Fibroblast of the aortic adventitia (primary cell): ENCODE measurements around the gene KRTAP9-9. TPM values are rescaled to one million over a fixed set of nuclear protein-coding genes. Genes with fewer than 3 reads are reported as not detected.

Source experiments
- DNase-seq: peaks from one replicate; pipeline ENCODE4 v3.0.0-alpha.2; 2010; ENCODE audit warnings: low read depth
- H3K4me3 ChIP-seq: 2 replicates; pipeline ENCODE4 v1.5.1; 2011; ENCODE audit warnings: low read depth, mild to moderate bottlenecking, control low read depth, low read length, moderate library complexity
- CTCF ChIP-seq: IDR thresholded peaks from 2 replicates; pipeline ENCODE4 v1.5.1; 2011; ENCODE audit warnings: mild to moderate bottlenecking, low read length, control low read depth, inconsistent platforms; ENCODE audit not compliant: insufficient read depth
- total RNA-seq: library from RNA; depleted of rRNA; stranded (reverse); fragments of >200 nt; gene quantifications from 2 replicates; pipeline ENCODE4 v1.2.3, GENCODE V29; 2012; ENCODE audit warnings: low replicate concordance

KRTAP9-9 gene
- total RNA-seq, 1 donor: not detected

GRCh38 chr17:41278176-41278955 lies 23.2 kb downstream of the KRTAP9-9 start:
- DNase-seq: no peak
- TF ChIP-seq CTCF: no peak
- H3K4me3 ChIP-seq: no peak overlapping the region

- no peak for TF ChIP-seq CTCF
- DNase-seq: no peak
Measured at GRCh38 chr17:41284043-41284442, 28.9 kb downstream of the KRTAP9-9 start.

GRCh38 chr17:41284546-41284945 lies 29.4 kb downstream of the KRTAP9-9 start:
- no peak for DNase-seq

More at GRCh38 chr17:41284043-41284442, 28.9 kb downstream of the KRTAP9-9 start:
- no peak overlapping the region for H3K4me3 ChIP-seq

GRCh38 chr17:41287050-41287449 lies 31.9 kb downstream of the KRTAP9-9 start:
- no peak for DNase-seq
- no peak overlapping the region for H3K4me3 ChIP-seq
- no peak for TF ChIP-seq CTCF

More at GRCh38 chr17:41284546-41284945, 29.4 kb downstream of the KRTAP9-9 start:
- no peak overlapping the region for H3K4me3 ChIP-seq
- TF ChIP-seq CTCF: no peak

- no peak for DNase-seq
- TF ChIP-seq CTCF: no peak
- no peak overlapping the region for H3K4me3 ChIP-seq
Measured at GRCh38 chr17:41294016-41294415, 38.8 kb downstream of the KRTAP9-9 start.

GRCh38 chr17:41296846-41297245 lies 41.7 kb downstream of the KRTAP9-9 start:
- no peak for TF ChIP-seq CTCF

More at GRCh38 chr17:41296846-41297245, 41.7 kb downstream of the KRTAP9-9 start:
- H3K4me3 ChIP-seq: no peak overlapping the region
- no peak for DNase-seq
